ENCODE measurements around the gene ZC3H18. TPM values are rescaled to one million over a fixed set of nuclear protein-coding genes. Genes with fewer than 3 reads are reported as not detected.

The ZC3H18 gene
- total RNA-seq, 2 experiments from 2014 or later = 83.4 to 88.7 TPM

GRCh38 chr16:88653596-88654362 lies 83.6 kb downstream of the ZC3H18 start:
- Mint-ChIP-seq H3K4me1 (peaks cover 9% of the 10 kb centered on the region), H3K9me3 (no peaks in the 10 kb centered on the region), H3K27me3 (no peaks in the 10 kb centered on the region), H3K4me3 (no peak overlapping the region), H3K27ac (peak overlapping the region; percentile 51), H3K36me3 (peaks cover 9% of the 10 kb centered on the region)
- POLR2A ChIA-PET = interaction anchor here (1.0 to 1.1 kb wide), 2 partner anchors 10 to 47 kb away, joined by 3 read pairs; no protein-coding TSS in a partner anchor
- ATAC-seq (ENCODE audit: low read depth) (no peak), DNase-seq (no peak)

- Mint-ChIP-seq H3K4me3 (no peak overlapping the region), H3K9me3 (no peaks in the 10 kb centered on the region), H3K36me3 (peaks cover 4% of the 10 kb centered on the region), H3K27ac (no peak overlapping the region), H3K27me3 (no peaks in the 10 kb centered on the region), H3K4me1 (peaks cover 3% of the 10 kb centered on the region)
- DNase-seq = no peak
- ATAC-seq (ENCODE audit: low read depth) = no peak
- POLR2A ChIA-PET = interaction anchor here (1.0 to 1.1 kb wide), 2 partner anchors 9 to 46 kb away, joined by 3 read pairs; no protein-coding TSS in a partner anchor
Measured at GRCh38 chr16:88654363-88655052, 84.3 kb downstream of the ZC3H18 start.

GRCh38 chr16:88655053-88655732 lies 85.0 kb downstream of the ZC3H18 start:
- Mint-ChIP-seq H3K36me3 (peaks cover 2% of the 10 kb centered on the region), H3K9me3 (no peaks in the 10 kb centered on the region), H3K4me3 (no peak overlapping the region), H3K27ac (peak overlapping the region; percentile 46), H3K27me3 (no peaks in the 10 kb centered on the region), H3K4me1 (peaks cover 3% of the 10 kb centered on the region)
- no peak for DNase-seq
- POLR2A ChIA-PET = no interaction called here
- no peak for ATAC-seq (ENCODE audit: low read depth)

- H3K27ac Mint-ChIP-seq = no peak overlapping the region
- DNase-seq (no peak), ATAC-seq (ENCODE audit: low read depth) (no peak)
- peaks cover 3% of the 10 kb centered on the region for H3K4me1 Mint-ChIP-seq
- H3K27me3 Mint-ChIP-seq = no peaks in the 10 kb centered on the region
- no peaks in the 10 kb centered on the region for H3K9me3 Mint-ChIP-seq
- peaks cover 1% of the 10 kb centered on the region for H3K36me3 Mint-ChIP-seq
- no peak overlapping the region for H3K4me3 Mint-ChIP-seq
- POLR2A ChIA-PET = no interaction called here
Measured at GRCh38 chr16:88655733-88656281, 85.6 kb downstream of the ZC3H18 start.

DNA sequence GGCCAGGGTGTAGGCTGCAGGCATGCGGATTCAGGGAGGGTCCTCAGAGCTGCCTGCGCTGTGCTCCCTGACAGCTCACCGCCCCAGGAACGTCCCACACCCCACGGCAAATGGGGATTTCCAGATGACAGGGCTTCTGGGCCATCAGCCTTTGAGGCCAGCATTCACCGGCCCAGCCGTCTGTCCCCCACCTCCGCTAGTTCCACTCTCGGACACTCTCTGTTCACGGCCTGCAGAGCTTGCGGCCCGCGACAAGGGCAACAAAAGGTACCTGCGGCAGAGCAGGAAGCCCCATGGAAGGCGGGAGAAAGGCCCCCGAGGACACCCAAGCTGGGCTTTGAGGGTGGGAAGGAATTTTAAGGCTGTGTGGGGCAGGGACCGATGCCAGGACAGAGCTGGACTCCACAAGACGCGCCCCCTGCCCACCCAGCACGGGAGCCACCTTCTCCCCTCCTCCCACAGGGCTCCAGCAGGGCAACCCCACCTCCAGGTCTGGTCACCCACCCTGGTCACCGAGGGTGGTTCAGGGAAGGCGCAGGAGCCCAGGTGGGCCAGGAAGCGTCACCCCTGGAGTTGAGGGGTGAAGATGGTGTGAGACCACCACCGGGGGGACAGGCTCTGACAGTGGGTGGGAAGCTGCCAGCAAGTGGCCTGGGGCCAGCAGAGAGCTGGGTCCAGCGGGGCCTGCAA lies 86.2 kb downstream of the ZC3H18 start:
- Mint-ChIP-seq H3K36me3 (peaks cover 1% of the 10 kb centered on the region), H3K4me3 (no peak overlapping the region), H3K9me3 (no peaks in the 10 kb centered on the region), H3K27ac (no peak overlapping the region), H3K4me1 (peaks cover 5% of the 10 kb centered on the region), H3K27me3 (no peaks in the 10 kb centered on the region)
- ATAC-seq (ENCODE audit: low read depth) (no peak), DNase-seq (no peak)
- POLR2A ChIA-PET = no interaction called here

DNA sequence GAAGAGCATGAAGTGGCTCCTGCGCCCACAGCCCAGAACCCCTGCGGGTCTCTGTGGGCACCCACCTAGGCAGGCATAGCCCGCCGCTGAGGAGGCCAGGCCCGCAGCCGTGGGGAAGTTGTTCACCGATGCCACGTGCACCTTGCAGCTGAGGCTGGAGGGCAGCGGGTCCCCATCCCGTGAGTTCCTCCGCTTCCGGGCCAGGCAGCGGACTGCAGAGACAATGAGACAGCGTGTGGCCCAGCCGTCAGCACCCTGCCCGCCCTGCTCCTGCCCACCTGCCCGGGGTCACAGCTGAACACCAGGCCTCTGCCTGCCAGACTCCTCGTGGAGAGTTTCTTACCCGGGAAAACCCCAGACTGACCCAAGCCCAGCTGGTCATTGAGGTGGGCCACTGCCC lies 87.2 kb downstream of the ZC3H18 start:
- peaks cover 1% of the 10 kb centered on the region for H3K36me3 Mint-ChIP-seq

DNA sequence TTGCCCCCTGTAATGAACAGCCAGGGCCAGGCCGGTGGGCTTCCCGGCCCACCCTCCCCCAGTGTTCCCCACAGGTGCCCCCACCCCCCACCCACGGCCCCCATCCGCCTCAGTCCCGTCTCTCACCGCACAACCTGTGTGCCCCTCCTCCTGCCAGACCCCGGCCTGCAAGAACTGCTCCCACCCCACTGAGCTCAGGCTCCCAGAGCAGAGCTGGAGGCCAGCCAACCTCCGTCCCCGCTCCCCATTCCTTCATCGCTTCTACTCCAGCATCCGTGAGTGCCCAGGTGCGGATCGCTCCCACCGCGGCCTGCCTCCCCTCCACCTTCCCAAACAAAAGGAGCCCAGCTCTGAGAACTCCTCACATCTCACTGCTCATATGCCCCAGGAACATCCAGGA lies 88.5 kb downstream of the ZC3H18 start:
- POLR2A ChIA-PET = no interaction called here
- no peak overlapping the region for H3K27ac Mint-ChIP-seq

More for the DNA sequence above, 87.2 kb downstream of the ZC3H18 start:
- Mint-ChIP-seq H3K4me1 (peaks cover 9% of the 10 kb centered on the region), H3K27ac (no peak overlapping the region), H3K9me3 (no peaks in the 10 kb centered on the region), H3K4me3 (no peak overlapping the region), H3K27me3 (no peaks in the 10 kb centered on the region)
- no peak for DNase-seq
- no peak for ATAC-seq (ENCODE audit: low read depth)
- POLR2A ChIA-PET = no interaction called here

DNA sequence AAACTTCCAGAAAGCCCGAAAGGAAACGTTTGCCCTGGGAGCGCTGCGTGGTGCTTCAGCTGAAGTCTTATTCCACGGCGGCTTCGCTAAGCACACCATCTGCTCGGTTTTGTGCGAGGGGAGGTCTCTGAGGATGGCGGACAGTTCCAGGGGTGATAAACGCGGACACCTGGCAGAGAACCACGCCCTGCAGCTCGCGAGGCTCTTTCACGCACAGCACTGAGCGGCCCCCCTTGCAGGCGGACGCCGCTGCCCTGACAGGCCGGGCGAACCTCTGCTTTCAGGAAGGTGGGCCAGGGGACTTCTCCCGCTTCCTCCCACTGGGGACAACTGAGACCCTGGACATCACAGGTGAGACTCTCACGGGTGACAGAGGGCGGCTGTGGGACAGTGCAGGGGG lies 89.0 kb downstream of the ZC3H18 start:
- DNase-seq = no peak
- H3K4me1 Mint-ChIP-seq = peaks cover 12% of the 10 kb centered on the region
- H3K4me3 Mint-ChIP-seq = no peak overlapping the region
- H3K36me3 Mint-ChIP-seq = peaks cover 1% of the 10 kb centered on the region
- H3K27ac Mint-ChIP-seq = no peak overlapping the region
- no peaks in the 10 kb centered on the region for H3K9me3 Mint-ChIP-seq
- ATAC-seq (ENCODE audit: low read depth) = no peak
- POLR2A ChIA-PET = interaction anchor here (0.7 kb wide), 1 partner anchor 43 kb away, joined by 3 read pairs; no protein-coding TSS in a partner anchor
- no peaks in the 10 kb centered on the region for H3K27me3 Mint-ChIP-seq

More for the DNA sequence above, 88.5 kb downstream of the ZC3H18 start:
- peaks cover 1% of the 10 kb centered on the region for H3K36me3 Mint-ChIP-seq
- no peaks in the 10 kb centered on the region for H3K27me3 Mint-ChIP-seq
- H3K4me1 Mint-ChIP-seq = peaks cover 9% of the 10 kb centered on the region
- H3K4me3 Mint-ChIP-seq = no peak overlapping the region
- DNase-seq (no peak), ATAC-seq (ENCODE audit: low read depth) (no peak)
- no peaks in the 10 kb centered on the region for H3K9me3 Mint-ChIP-seq

GRCh38 chr16:88661468-88661867 lies 91.3 kb downstream of the ZC3H18 start:
- peaks cover 16% of the 10 kb centered on the region for H3K4me1 Mint-ChIP-seq
- POLR2A ChIA-PET = interaction anchor here (2.1 kb wide), 1 partner anchor 11 kb away, joined by 15 read pairs; the partner anchor contains the start of gene CYBA
- DNase-seq (no peak), ATAC-seq (ENCODE audit: low read depth) (no peak)
- H3K27me3 Mint-ChIP-seq = no peaks in the 10 kb centered on the region
- no peaks in the 10 kb centered on the region for H3K9me3 Mint-ChIP-seq
- H3K36me3 Mint-ChIP-seq = peaks cover 3% of the 10 kb centered on the region
- H3K4me3 Mint-ChIP-seq = peak overlapping the region; percentile 40
- no peak overlapping the region for H3K27ac Mint-ChIP-seq

DNA sequence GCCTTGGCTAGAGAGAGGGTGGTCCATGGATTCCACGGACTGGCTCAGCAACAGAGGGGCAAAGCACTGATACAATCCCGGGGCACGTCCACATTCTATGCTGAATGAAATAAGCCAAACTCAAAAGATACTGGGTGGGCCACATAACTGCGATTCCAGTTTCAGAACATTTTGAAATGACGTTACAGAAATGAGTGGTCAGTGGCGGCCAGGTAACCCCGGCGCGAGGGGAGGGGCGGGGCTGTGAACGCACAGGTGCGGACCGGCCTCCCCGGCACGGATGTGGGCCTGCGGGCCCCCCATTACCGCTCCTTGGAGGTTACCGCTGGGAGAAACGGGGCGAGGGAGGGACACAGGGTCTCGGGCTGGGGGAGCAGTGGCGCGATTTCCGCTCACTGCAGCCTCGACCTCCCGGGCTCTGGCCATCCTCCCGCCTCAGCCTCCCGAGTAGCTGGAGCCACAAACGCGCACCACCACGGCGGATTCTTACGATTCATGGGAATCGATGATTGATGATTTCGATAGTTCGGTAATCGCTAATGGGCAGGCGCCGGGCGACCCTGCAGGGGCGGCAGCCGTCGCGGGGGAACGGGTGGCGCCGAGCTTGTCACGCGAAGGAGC lies 92.1 kb downstream of the ZC3H18 start:
- Mint-ChIP-seq H3K4me3 (peak overlapping the region; percentile 97), H3K9me3 (no peaks in the 10 kb centered on the region), H3K4me1 (peaks cover 16% of the 10 kb centered on the region), H3K36me3 (peaks cover 3% of the 10 kb centered on the region), H3K27me3 (no peaks in the 10 kb centered on the region), H3K27ac (peak overlapping the region; percentile 79)
- DNase-seq (peak; percentile 54), ATAC-seq (ENCODE audit: low read depth) (peak; percentile 0)
- POLR2A ChIA-PET = interaction anchor here (0.7 to 3.5 kb wide), 7 partner anchors 12 to 133 kb away, joined by 3 to 32 read pairs (median 4); partner anchors contain the start of gene CYBA

GRCh38 chr16:88662843-88663606 lies 92.8 kb downstream of the ZC3H18 start, which contains the start of gene MVD:
Gene MVD (minus strand): TSS chr16:88663091. CDS start chr16:88663080, 11 bp downstream.
- POLR2A ChIA-PET = interaction anchor here (0.7 to 3.5 kb wide), 9 partner anchors 9 to 133 kb away, joined by 3 to 32 read pairs (median 3); partner anchors contain the start of genes CYBA and SNAI3
- no peaks in the 10 kb centered on the region for H3K27me3 Mint-ChIP-seq
- DNase-seq (peak; percentile 94), ATAC-seq (ENCODE audit: low read depth) (peak; percentile 99)
- H3K4me3 Mint-ChIP-seq = peak within 1 kb of the TSS; percentile 97
- no peaks in the 10 kb centered on the region for H3K9me3 Mint-ChIP-seq
- H3K36me3 Mint-ChIP-seq = peaks cover 3% of the 10 kb centered on the region
- H3K27ac Mint-ChIP-seq = peak within 1 kb of the TSS; percentile 94
- H3K4me1 Mint-ChIP-seq = peaks cover 16% of the 10 kb centered on the region

Data from activated naive CD8-positive, alpha-beta T cell treated with anti-CD3 and anti-CD28 coated beads, Interleukin-2, amount 10 ng/mL, durations not matched to agents 7 days and 5 days (primary cell).